ENCODE results near the gene DNMT3A.

The DNMT3A gene

DNA sequence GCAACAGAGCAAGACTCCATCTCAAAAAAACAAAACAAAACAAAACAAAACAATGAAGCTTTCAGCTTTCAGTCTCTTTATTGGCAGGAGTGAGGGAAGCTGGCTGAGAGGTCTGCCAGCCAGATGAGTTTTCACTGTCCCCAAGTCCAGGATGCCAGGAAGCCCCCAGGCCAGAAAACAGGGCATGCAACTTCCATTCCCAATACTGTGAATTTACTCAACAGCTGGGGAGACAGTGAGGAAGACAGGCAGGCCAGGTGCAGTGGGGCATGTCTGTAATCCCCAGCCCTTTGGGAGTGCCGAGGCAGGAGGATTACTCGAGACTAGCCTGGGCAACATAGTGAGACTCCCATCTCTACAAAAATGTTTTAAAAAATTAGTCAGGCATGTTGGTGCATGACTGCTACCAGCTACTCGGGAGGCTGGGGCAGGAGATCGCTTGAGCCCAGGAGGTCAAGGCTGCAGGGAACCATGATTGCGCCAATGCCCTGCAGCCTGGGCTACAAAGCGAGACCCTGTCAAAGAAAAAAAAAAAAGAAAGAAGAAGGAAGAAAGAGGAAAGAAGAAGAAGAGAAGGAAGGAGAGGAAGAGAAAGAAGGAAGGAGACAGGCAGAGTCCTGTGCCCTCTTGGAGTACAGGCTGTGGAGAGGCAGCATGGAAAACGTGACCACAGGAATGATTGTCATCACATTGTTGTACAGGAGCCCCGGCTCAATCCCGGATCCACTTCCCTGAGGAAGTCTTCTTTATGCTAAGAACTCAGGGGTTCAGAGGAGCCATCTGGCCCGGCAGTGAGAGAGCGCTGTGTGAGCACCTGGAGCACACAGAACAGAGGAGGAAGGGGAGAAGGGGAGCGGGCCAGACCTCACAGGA is 144.2 kb downstream of the DNMT3A start:
- DNase-seq: peak; percentile 57

DNA sequence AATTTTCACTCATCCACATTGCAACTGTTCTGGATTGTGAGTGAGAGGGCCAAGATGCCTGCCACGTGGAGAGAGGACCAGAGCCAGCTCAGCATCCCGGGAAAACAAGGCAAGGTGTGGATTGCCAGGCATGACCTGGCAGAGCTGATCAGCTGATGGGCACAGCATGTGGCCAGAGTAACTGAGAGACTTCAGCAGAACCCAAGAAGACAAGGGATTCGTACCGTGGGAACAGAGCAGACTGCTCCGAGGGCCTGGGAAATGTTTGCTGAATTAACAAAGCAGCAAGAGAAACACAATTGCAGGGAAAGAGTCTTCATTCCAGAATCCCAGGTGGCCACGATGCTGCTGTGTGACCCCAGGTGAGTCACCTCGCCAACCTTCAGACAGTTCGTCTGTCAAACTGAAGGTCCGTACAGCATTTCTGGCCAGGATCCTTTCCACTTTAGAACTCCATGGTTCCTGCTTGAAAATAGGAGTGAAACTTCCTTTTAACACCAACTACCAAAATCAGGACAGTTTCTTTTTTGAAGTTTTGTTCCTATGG is 147.1 kb downstream of the DNMT3A start:
- DNase-seq: no peak

DNA sequence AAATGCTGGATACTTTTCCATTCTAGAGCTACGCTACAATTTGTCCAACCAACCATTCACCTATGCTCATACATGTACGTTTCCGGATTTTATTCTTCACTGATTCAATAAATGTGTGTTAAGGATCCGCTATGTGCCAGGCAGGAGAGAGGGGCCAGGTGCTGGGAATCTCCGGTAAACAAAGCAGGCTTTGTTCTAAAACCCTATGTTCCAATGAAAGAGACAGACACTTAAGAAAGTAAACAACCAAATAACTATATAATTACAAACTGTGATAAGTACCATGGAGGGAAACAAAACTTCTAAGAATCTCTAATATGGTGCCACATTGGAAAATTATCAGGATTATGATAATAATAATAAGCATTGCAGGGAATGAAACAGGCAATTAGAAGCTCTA is 151.2 kb downstream of the DNMT3A start:
- DNase-seq: no peak

DNA sequence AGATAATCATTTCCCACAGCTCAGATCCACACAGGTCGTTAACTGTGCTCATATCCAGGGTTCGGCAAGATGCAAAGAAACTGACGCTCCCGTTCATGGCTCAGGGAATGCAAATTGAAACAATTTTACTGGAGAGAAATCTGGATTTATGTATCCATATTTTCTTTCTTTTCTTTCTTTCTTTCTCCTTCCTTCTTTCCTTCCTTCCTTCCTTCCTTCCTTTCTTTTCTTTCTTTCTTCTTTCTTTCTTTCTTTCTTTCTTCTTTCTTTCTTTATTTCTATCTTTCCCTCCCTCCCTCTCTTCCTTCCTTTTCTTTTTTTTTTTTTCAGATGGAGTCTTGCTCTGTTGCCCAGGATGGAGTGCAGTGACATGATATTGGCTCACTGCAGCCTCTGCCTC is 153.3 kb downstream of the DNMT3A start:
- DNase-seq: no peak

DNA sequence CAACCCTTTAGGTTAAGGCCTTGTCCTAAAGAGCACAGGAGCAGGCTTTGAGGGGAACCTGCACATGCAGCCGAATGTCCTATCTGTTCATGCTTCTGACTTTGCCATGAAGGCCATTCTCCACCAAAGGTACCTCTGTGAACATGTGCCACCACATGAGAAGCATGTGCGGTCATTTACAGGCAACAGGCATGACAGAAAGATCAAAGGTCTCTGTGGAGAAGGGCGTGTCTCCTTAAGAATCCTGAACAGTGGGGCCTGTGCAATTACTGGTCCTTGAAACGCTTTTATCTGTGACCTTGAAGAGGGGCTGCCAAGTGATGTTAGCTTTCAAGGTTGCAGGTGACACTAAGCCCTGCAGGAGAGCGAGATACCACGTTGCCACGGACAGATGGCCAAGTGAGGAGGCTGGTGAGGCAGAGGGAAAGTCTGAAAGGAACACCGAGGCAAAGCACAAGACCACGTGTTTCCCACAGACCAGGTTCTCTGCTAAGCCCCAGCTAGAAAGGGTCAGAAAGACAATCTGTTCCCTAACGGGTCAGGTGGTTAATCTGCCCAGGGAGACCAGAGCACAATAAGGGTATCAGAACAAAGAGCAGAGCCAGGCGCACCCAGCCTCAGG is 153.9 kb downstream of the DNMT3A start:
- DNase-seq: no peak

DNA sequence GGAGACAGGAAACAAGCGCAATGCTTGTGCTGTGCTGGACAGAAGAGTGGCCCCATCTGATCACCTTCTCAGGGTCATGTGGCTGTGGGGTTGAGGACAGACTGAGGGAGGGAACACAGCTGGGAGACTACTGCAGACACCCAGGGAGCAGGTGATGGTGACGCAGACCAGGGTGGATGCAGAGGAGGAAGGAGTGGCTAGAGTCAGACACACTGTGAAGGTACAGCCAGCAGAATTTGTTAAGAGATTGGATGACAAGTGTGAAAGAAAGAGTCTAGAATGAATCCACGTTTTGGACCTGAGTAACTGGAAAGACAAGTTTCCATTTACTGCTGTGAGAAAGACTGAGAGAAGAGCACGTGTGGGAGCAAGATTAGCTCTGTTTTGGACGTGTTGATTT is 157.5 kb downstream of the DNMT3A start:
- DNase-seq: no peak

DNA sequence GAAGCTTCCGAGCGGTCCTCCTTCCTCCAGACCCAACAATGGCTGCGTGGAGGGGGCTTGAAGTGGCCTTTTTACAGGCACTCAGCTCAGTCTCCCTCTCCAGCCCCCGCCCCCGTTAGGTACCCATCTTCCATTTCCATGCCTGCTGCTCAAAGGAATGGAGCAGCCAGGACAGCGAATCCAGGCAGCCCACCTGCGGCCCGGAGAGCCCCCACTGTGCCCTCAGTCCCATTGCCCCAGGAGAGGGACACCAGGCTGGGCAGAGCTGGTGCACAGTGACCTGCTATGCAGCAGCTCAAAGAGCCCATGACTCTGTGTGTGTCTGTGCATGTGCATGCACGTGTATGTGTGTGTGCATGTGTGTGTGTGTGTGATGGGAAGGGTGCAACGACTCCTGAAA is 162.7 kb downstream of the DNMT3A start:
- no peak for DNase-seq
